Measurements from ENCODE around the gene GADD45B.

The GADD45B gene

DNA sequence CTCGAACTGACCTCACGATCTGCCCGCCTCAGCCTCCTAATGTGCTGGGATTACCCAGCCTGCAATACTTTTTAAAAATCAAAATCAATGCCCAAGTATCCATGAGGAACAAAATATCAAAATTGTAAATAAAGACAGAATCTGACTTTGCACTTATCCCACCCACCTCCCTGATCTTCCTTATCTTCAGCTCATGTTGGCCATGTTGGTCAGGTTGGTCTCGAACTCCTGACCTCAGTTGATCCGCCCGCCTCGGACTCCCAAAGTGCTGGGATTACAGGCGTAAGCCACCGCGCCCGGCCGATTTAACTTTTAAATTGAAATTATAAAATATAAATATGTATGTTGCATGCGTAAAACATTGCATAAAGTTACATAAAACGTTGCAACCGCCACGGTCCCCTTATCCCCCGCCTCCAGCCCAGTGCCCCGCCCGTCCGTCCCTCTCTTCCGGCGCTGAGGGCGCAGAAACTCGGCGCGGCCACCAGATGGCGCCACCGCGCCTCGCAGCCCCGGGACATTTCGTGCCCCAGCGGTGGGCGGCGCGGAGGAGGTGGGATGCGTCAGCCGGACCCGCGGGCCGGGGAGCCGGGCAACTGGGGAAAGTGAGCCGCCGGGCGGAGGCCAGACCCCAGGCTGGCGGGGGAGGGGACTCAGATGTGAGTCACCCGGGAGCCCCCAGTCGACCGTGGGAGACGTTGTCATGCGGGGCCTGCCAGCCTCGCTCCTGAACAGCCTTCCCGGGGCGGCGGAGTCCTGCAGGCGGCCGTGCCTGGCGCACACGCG is 1.5 kb upstream of the GADD45B start:
- peak overlapping the region; percentile 99 for H3K4me3 ChIP-seq (ENCODE audit: low read length)
- no peaks in the 10 kb centered on the region for H3K27me3 ChIP-seq (ENCODE audit: control insufficient read depth, low read length)
- H3K4me1 ChIP-seq (ENCODE audit: control insufficient read depth, low read length) = peaks cover 30% of the 10 kb centered on the region
- peak overlapping the region; percentile 92 for H3K4me2 ChIP-seq (ENCODE audit: low read length)
- no peaks in the 10 kb centered on the region for H3K9me3 ChIP-seq (ENCODE audit: control insufficient read depth, insufficient read depth, low read length)
- H3K79me2 ChIP-seq (ENCODE audit: control insufficient read depth, low read length) = peaks cover 40% of the 10 kb centered on the region
- peaks cover 24% of the 10 kb centered on the region for H3F3A ChIP-seq (ENCODE audit: control insufficient read depth, insufficient read depth)
- TF ChIP-seq, protein P1, sequence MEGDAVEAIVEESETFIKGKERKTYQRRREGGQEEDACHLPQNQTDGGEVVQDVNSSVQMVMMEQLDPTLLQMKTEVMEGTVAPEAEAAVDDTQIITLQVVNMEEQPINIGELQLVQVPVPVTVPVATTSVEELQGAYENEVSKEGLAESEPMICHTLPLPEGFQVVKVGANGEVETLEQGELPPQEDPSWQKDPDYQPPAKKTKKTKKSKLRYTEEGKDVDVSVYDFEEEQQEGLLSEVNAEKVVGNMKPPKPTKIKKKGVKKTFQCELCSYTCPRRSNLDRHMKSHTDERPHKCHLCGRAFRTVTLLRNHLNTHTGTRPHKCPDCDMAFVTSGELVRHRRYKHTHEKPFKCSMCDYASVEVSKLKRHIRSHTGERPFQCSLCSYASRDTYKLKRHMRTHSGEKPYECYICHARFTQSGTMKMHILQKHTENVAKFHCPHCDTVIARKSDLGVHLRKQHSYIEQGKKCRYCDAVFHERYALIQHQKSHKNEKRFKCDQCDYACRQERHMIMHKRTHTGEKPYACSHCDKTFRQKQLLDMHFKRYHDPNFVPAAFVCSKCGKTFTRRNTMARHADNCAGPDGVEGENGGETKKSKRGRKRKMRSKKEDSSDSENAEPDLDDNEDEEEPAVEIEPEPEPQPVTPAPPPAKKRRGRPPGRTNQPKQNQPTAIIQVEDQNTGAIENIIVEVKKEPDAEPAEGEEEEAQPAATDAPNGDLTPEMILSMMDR (IDR thresholded peaks at IDR 0.05; ENCODE audit: low read depth, low read length, poor library complexity, severe bottlenecking) = peak; percentile 89
- no peak for TF ChIP-seq EZH2phosphoT487 (IDR thresholded peaks at IDR 0.05; ENCODE audit: borderline replicate concordance, low read length)
- peaks cover 10% of the 10 kb centered on the region; the same call in 1 of the 2 replicates for H4K20me1 ChIP-seq (ENCODE audit: control insufficient read depth, insufficient read depth, low read depth, low read length)
- no peaks in the 10 kb centered on the region for H3K9me2 ChIP-seq (replicated peaks; ENCODE audit: control insufficient read depth, low read length)
- H3K36me3 ChIP-seq (ENCODE audit: control insufficient read depth, low read length) = peaks cover 30% of the 10 kb centered on the region
- H3K27ac ChIP-seq (ENCODE audit: low read depth, low read length) = peak overlapping the region; percentile 40

DNA sequence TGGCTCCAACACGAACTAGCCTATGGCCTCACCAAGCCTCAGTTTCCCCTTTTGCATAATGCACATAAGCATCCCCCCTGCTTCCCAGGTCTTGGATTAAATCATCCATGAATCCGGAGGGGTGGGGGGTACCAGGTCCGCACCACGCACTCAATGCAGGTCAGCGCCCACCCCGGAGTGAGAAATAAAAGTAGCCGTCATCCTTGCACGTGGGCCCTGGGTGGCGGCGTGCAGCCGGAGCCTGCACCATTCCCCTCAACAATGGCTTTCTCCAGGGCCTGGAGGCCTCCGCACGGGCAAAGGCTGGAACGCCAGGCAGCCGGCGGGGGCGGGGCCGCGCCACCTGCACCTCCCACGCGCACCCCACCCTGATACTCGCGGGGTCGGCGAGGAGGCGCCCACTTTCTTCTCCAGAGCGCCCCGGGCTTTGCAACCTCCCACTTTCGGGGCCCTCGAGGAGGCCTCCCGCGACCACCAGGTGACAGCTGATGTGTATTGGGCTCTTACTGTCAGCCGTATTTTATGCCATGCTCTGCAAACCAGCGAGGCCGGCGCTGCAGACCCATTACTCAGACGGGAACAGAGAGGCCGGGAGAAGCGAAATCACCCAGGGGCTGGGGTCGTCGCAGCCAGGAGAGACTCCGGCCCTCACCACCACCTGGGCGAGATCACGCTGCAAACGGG is 767 bp upstream of the GADD45B start:
- Histone ChIP-seq H3K4me1 (ENCODE audit: control insufficient read depth, low read length) (peaks cover 33% of the 10 kb centered on the region), H3F3A (ENCODE audit: control insufficient read depth, insufficient read depth) (peaks cover 24% of the 10 kb centered on the region), H3K4me3 (ENCODE audit: low read length) (peak overlapping the region; percentile 99), H3K9me2 (replicated peaks; ENCODE audit: control insufficient read depth, low read length) (no peaks in the 10 kb centered on the region), H3K4me2 (ENCODE audit: low read length) (peak overlapping the region; percentile 92), H3K27ac (ENCODE audit: low read depth, low read length) (peak overlapping the region; percentile 40), H3K9me3 (ENCODE audit: control insufficient read depth, insufficient read depth, low read length) (no peaks in the 10 kb centered on the region), H3K27me3 (ENCODE audit: control insufficient read depth, low read length) (no peaks in the 10 kb centered on the region), H4K20me1 (ENCODE audit: control insufficient read depth, insufficient read depth, low read depth, low read length) (peaks cover 10% of the 10 kb centered on the region; the same call in 1 of the 2 replicates), H3K36me3 (ENCODE audit: control insufficient read depth, low read length) (peaks cover 30% of the 10 kb centered on the region), H3K79me2 (ENCODE audit: control insufficient read depth, low read length) (peaks cover 40% of the 10 kb centered on the region)
- no peak for TF ChIP-seq EZH2phosphoT487 (IDR thresholded peaks at IDR 0.05; ENCODE audit: borderline replicate concordance, low read length)
- TF ChIP-seq, protein P1 (IDR thresholded peaks at IDR 0.05; ENCODE audit: low read depth, low read length, poor library complexity, severe bottlenecking) = no peak

DNA sequence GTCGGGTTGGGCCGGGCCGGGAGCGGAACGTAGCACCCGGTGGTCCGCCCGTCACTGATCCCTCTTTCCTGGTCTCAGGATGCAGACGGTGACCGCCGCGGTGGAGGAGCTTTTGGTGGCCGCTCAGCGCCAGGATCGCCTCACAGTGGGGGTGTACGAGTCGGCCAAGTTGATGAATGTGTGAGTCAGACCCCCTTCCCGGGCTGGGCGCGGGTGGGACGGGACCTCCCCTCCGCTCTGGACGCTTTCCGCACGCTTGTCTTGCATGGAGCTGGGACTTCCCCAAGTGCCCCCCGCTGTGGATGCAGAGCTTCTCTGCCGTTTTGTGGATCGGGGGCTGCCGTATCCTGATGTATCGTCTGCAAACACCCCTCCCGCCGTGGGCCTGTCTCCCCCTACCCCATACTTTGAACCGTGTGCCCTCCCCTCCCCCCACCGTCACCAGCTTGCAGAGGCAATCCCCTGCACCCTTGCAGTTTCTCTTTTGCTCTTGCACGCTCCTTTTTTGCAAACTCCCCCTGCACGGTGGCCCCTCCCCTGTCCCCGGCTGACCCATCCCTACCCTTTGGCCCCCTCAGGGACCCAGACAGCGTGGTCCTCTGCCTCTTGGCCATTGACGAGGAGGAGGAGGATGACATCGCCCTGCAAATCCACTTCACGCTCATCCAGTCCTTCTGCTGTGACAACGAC is 669 bp downstream of the GADD45B start:
- Histone ChIP-seq H3K4me1 (ENCODE audit: control insufficient read depth, low read length) (peaks cover 39% of the 10 kb centered on the region), H3K9me3 (ENCODE audit: control insufficient read depth, insufficient read depth, low read length) (no peaks in the 10 kb centered on the region), H3F3A (ENCODE audit: control insufficient read depth, insufficient read depth) (peaks cover 24% of the 10 kb centered on the region), H3K27me3 (ENCODE audit: control insufficient read depth, low read length) (no peaks in the 10 kb centered on the region), H3K4me2 (ENCODE audit: low read length) (peak overlapping the region; percentile 92), H3K79me2 (ENCODE audit: control insufficient read depth, low read length) (peaks cover 40% of the 10 kb centered on the region), H3K36me3 (ENCODE audit: control insufficient read depth, low read length) (peaks cover 30% of the 10 kb centered on the region), H3K4me3 (ENCODE audit: low read length) (peak overlapping the region; percentile 99), H3K27ac (ENCODE audit: low read depth, low read length) (peak overlapping the region; percentile 93), H4K20me1 (ENCODE audit: control insufficient read depth, insufficient read depth, low read depth, low read length) (peaks cover 10% of the 10 kb centered on the region; the same call in 1 of the 2 replicates), H3K9me2 (replicated peaks; ENCODE audit: control insufficient read depth, low read length) (no peaks in the 10 kb centered on the region)
- TF ChIP-seq, protein P1 (IDR thresholded peaks at IDR 0.05; ENCODE audit: low read depth, low read length, poor library complexity, severe bottlenecking) = no peak
- TF ChIP-seq EZH2phosphoT487 (IDR thresholded peaks at IDR 0.05; ENCODE audit: borderline replicate concordance, low read length) = no peak
